AG20443 (cell line): ENCODE results near the gene GALNT2.

Source experiments
- DNase-seq: peaks from one replicate; pipeline ENCODE4 v3.0.0; 2012; ENCODE audit warnings: low spot score, mixed read lengths

The GALNT2 gene

DNA sequence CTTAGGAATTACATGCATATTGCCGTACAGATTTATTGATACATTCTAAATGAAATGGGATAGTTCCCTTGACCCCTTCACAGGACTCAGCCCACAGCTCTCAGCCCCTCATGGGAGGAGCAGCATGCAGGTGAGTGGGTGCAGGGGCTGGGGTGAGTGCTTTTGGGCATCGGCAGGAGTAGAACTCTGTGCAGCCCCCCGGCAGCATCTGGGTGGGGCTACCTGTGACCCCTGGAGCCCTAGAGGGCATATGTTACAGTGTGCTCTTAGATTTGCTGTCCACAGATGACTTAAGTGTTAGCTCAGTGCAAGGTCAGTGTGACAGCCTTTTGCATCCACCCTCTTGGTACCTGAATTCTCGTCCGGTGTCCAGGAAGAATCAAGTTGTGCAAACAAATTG is 120.3 kb downstream of the GALNT2 start:
- DNase-seq = no peak

DNA sequence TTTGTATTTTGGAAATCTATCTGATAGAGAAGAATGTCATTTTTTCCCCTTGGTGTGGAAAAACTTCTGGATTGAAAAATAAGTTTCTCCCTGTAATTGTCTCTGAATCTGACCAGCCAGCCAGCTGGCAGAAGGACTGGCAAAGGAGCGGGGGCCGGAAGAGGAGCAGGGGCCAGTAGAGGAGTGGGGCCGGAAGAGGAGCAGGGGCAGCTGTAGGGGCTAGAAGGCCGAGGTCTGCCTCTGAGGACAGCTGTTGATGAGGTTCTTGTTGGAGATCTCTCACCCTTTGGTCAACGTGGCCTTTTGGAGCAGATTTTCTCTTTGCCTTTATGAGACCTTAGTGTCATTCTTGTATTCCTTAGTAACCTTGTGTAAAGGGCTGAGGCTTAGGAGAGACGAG is 121.8 kb downstream of the GALNT2 start:
- no peak for DNase-seq

DNA sequence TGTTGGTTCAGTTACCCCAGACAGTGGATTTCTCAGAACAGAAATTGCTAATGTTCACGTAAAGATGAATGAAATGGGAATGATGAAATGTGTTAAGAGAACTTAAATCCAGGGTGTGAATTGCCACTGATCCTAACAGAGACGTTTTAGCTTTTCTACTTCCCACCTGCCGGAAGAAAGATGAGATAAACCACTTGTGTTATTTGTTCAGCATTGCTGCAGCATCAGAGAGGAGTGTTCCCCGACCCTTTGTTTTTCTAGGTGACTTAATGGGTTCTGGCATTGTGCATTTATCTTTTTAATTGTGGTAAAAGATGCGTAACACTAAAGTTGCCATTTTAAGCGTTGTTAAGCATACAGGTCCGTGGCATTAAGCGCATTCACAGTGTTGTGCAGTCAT is 122.3 kb downstream of the GALNT2 start:
- DNase-seq = no peak

- no peak for DNase-seq
Measured at GRCh38 chr1:230189824-230190223, 122.8 kb downstream of the GALNT2 start.

GRCh38 chr1:230191079-230191804 is 124.2 kb downstream of the GALNT2 start:
- peak; percentile 31 for DNase-seq

- no peak for DNase-seq
Measured at GRCh38 chr1:230191855-230192254, 124.8 kb downstream of the GALNT2 start.

- no peak for DNase-seq
Measured at GRCh38 chr1:230194525-230194924, 127.5 kb downstream of the GALNT2 start.

- no peak for DNase-seq
Measured at GRCh38 chr1:230195199-230195598, 128.2 kb downstream of the GALNT2 start.

- DNase-seq = no peak
Measured at GRCh38 chr1:230196077-230196476, 129.0 kb downstream of the GALNT2 start.

GRCh38 chr1:230197644-230198567 is 130.9 kb downstream of the GALNT2 start:
- no peak for DNase-seq

- DNase-seq = no peak
Measured at GRCh38 chr1:230199034-230199433, 132.0 kb downstream of the GALNT2 start.

DNA sequence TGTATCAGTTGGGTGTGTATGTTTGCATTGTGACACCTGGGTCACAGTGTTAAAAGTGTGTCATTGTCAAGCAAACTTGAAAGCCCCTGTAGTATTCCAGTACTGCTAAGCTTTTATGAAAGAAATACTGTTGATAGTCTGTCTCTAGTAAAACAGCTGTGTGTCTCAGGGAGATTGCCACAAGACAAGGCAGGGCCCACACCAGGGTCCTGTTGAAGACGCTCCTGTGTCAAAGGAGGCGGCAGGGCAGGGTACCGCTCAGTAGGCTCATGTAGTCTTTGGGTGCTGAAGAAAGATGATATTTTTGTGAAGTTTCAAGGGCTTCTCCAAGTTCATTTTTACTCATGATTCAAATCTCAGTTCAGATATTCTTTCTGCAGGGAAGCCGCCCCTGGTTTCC is 132.5 kb downstream of the GALNT2 start:
- DNase-seq = no peak

DNA sequence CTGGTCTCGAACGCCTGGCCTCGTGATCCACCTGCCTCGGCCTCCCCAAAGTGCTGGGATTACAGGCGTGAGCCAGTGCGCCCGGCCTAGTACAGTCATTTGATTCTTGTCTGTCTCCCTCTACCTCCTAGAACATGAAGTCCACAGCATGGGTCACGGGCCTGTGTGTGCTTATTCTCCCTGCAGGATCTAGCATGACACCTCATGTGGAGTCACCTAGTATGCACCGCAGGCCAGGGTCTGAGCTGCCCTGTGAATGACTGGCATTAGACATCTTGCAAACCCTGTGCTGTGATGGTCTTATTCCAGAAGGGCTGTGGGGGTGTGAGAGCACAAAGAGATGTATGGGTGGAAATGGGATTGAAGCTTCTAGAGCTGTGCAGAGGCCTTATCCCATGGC is 133.2 kb downstream of the GALNT2 start:
- no peak for DNase-seq

- no peak for DNase-seq
Measured at GRCh38 chr1:230201445-230201844, 134.4 kb downstream of the GALNT2 start.

DNA sequence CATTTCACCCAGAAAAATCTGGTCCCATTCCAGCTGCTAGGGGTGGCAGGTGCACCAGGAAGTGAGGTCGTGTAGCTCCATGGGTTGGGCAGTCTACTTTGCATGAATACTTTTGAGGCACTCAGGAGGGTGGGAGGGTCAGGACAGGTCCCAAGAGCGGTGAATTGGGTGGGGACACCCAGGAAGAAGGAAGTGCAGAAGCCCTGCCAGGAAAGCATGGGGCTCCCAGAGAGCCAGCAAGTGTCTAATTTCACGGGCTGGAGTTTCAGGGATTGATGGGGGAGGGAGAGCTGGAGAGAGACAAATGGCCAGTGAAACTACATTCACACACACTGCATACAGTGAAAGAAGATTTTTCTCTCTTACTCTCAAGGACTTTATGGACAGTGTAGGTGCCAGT is 137.8 kb downstream of the GALNT2 start:
- no peak for DNase-seq

GRCh38 chr1:230205719-230206198 is 138.7 kb downstream of the GALNT2 start:
- peak; percentile 24 for DNase-seq

DNA sequence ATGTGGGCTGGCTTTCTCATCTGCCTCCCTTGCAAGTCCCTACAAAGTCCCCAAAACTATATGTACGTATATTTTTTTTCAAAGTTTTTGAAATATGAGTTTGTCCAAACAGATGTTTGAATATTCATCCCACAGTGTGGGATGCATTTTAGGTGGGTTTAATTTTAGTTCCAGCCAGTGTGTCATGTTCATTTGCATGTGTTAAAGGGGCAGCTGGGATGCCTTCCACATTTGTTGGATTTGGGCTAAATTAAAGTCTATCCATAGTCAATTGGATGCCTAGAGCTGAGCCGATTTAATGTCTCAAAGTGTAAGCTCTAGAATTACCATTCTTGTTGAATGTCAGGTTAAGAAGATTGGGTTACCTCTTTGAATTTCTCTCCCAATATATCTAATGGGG is 139.2 kb downstream of the GALNT2 start:
- DNase-seq = no peak

GRCh38 chr1:230206976-230207375 is 139.9 kb downstream of the GALNT2 start:
- no peak for DNase-seq

DNA sequence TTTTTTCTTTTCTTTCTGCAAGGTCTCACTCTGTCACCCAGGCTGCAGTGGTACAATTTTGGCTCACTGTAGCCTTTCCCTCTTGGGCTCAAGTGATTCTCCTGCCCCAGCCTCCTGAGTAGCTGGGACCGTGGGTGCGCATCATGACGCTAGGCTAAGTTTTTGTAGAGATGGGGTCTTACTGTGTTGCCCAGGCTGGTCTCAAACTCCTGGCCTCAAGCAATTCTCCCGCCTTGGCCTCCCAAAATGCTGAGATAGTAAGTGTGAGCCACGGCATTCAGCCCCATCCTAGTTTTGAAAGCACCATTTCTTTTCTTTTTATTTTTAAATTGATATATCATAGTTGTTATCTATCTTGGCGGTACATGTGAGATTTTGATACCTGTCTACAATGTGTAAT is 140.6 kb downstream of the GALNT2 start:
- no peak for DNase-seq

DNA sequence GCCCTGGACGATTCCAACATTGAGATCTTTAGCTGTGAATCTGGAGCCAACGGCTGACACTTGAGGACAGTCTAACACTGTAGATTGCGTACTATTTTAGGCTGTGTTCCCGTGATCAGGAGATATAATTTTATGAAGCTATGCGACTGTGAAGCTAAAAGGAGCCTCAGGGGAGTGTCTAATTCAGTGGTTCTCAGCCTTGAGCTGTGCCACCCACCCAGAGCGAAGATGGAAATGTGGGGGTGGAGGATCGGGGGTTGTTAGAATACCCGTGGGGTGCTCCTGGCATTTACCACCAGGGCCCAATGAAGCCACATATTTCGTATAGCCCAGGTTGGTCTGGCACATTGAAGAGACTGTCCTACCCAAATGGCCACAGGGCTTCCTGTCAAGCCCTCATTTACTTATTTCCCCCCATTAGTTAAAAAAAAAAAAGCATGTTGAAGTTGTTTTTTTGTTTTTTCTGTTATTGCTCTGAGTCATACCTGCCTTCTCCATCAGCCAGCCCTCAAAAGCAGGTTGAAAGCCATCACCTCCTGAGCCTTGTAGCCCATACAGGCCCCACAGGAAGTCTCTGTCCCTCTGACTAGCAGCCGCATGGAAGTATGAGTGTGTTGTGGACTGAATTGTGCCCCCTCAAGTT is 141.7 kb downstream of the GALNT2 start:
- DNase-seq = no peak

GRCh38 chr1:230210326-230210980 is 143.4 kb downstream of the GALNT2 start:
- DNase-seq = no peak

- no peak for DNase-seq
Measured at GRCh38 chr1:230210981-230211336, 143.9 kb downstream of the GALNT2 start.
